ENCODE data around the gene AP2B1. TPM values are rescaled to one million over a fixed set of nuclear protein-coding genes. Genes with fewer than 3 reads are reported as not detected.

AP2B1 gene
- total and polyA plus RNA-seq, 4 donors, result 8.7 to 55.6 (median 22.3) TPM

DNA sequence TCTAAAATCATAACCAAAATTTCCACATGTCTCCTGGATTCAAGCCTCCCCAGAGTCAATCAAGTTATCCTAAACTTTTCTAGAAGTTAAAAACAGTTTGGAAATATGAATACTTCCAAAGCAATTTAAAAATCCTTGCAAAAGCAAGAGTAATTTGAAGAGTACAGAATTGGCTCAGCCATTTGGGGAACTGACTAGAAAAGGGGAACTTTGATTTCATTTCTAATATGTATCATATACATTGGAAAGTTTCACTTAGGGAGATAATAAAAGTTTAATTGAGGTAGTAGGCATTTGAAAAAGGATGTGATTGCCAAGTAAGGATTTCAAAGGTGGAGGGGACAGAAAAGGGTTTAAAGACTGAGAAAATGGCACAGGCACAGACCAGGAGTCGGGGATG lies 40.6 kb upstream of the AP2B1 start:
- TF ChIP-seq FOXA2 (IDR thresholded peaks at IDR 0.05) (no peak), RXRA (IDR thresholded peaks at IDR 0.05) (no peak), YY1 (IDR thresholded peaks at IDR 0.05) (no peak)
- no peaks in the 10 kb centered on the region for H3K4me1 ChIP-seq (ENCODE audit: control insufficient read depth in 4 of 4, insufficient read depth in 4 of 4, low read length in 3 of 4)
- no peak overlapping the region for H3K9ac ChIP-seq (ENCODE audit: low read depth in 1 of 2, low read length in 2 of 2)
- WGBS, result 87% methylated on average over 1 of the region's 1 CpG
- H3K27ac ChIP-seq (ENCODE audit: low read depth in 1 of 2, low read length in 2 of 2), result no peak overlapping the region
- H3K36me3 ChIP-seq (ENCODE audit: control insufficient read depth in 4 of 4, insufficient read depth in 3 of 4, low read depth in 1 of 4, low read length in 3 of 4), result no peaks in the 10 kb centered on the region
- no peaks in the 10 kb centered on the region for H3K9me3 ChIP-seq (ENCODE audit: control insufficient read depth in 4 of 4, low read length in 3 of 4)
- no peak for DNase-seq (ENCODE audit: low spot score)
- no peaks in the 10 kb centered on the region for H3K27me3 ChIP-seq (ENCODE audit: control insufficient read depth in 4 of 4, insufficient read depth in 4 of 4, low read length in 3 of 4)
- H3K4me3 ChIP-seq (ENCODE audit: low read depth in 1 of 3, low read length in 3 of 3), result no peak overlapping the region

DNA sequence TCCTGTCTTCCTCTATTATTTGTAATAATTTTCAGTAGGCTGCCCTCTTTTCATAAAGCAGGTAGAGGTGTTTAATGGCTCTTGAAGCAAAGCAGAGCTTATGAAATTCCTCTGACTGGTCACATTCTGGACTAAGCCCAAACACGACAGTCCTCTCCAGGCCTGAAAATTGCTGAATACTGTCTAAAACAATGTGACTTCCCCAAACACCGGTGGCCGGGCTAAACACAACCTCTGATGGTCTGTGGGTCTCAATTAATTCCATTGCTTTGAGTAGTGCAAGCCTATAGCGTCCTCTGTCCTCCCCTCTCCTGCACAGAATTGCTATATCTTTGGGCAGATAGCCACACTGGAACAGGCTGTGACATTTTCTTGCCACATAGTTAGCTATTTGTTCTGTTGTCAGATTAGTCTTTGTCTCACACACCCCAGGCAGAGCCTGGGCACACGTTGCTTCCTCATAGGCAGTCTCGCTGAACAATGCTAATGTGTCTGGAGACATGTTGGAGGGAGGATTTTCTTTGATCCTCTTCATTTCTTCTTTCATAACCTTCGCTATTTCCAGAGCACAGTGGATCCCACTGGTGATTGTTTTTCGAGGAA lies 38.8 kb upstream of the AP2B1 start:
- no peak overlapping the region for H3K9ac ChIP-seq (ENCODE audit: low read depth in 1 of 2, low read length in 2 of 2)
- TF ChIP-seq YY1 (IDR thresholded peaks at IDR 0.05) (no peak), NR2F2 (IDR thresholded peaks at IDR 0.05) (no peak), SP1 (IDR thresholded peaks at IDR 0.05) (no peak), JUND (IDR thresholded peaks at IDR 0.05) (no peak), RAD21 (IDR thresholded peaks at IDR 0.05) (no peak), HNF4G (IDR thresholded peaks at IDR 0.05) (no peak), FOXA1 (IDR thresholded peaks at IDR 0.05) (no peak), HNF4A (conservative IDR thresholded peaks at IDR 0.05) (no peak), GABPA (IDR thresholded peaks at IDR 0.05 in 1 of 2, conservative IDR thresholded peaks at IDR 0.05 in 1 of 2) (no peak), RXRA (IDR thresholded peaks at IDR 0.05) (no peak), EGR1 (IDR thresholded peaks at IDR 0.05; ENCODE audit: low read depth in 2 of 2) (no peak)
- TF ChIP-seq, protein P1, sequence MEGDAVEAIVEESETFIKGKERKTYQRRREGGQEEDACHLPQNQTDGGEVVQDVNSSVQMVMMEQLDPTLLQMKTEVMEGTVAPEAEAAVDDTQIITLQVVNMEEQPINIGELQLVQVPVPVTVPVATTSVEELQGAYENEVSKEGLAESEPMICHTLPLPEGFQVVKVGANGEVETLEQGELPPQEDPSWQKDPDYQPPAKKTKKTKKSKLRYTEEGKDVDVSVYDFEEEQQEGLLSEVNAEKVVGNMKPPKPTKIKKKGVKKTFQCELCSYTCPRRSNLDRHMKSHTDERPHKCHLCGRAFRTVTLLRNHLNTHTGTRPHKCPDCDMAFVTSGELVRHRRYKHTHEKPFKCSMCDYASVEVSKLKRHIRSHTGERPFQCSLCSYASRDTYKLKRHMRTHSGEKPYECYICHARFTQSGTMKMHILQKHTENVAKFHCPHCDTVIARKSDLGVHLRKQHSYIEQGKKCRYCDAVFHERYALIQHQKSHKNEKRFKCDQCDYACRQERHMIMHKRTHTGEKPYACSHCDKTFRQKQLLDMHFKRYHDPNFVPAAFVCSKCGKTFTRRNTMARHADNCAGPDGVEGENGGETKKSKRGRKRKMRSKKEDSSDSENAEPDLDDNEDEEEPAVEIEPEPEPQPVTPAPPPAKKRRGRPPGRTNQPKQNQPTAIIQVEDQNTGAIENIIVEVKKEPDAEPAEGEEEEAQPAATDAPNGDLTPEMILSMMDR (IDR thresholded peaks at IDR 0.05; ENCODE audit: low read depth, low read length, missing input control), result no peak
- TF ChIP-seq, protein P2, sequence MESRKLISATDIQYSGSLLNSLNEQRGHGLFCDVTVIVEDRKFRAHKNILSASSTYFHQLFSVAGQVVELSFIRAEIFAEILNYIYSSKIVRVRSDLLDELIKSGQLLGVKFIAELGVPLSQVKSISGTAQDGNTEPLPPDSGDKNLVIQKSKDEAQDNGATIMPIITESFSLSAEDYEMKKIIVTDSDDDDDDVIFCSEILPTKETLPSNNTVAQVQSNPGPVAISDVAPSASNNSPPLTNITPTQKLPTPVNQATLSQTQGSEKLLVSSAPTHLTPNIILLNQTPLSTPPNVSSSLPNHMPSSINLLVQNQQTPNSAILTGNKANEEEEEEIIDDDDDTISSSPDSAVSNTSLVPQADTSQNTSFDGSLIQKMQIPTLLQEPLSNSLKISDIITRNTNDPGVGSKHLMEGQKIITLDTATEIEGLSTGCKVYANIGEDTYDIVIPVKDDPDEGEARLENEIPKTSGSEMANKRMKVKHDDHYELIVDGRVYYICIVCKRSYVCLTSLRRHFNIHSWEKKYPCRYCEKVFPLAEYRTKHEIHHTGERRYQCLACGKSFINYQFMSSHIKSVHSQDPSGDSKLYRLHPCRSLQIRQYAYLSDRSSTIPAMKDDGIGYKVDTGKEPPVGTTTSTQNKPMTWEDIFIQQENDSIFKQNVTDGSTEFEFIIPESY (IDR thresholded peaks at IDR 0.05), result no peak
- DNase-seq (ENCODE audit: low spot score), result no peak
- 67% methylated on average over 8 of the region's 8 CpGs for WGBS
- H3K27me3 ChIP-seq (ENCODE audit: control insufficient read depth in 4 of 4, insufficient read depth in 4 of 4, low read length in 3 of 4), result no peaks in the 10 kb centered on the region
- no peaks in the 10 kb centered on the region for H3K36me3 ChIP-seq (ENCODE audit: control insufficient read depth in 4 of 4, insufficient read depth in 3 of 4, low read depth in 1 of 4, low read length in 3 of 4)
- no peak overlapping the region for H3K4me3 ChIP-seq (ENCODE audit: low read depth in 1 of 3, low read length in 3 of 3)
- H3K9me3 ChIP-seq (ENCODE audit: control insufficient read depth in 4 of 4, low read length in 3 of 4), result no peaks in the 10 kb centered on the region
- no peak overlapping the region for H3K27ac ChIP-seq (ENCODE audit: low read depth in 1 of 2, low read length in 2 of 2)
- no peaks in the 10 kb centered on the region for H3K4me1 ChIP-seq (ENCODE audit: control insufficient read depth in 4 of 4, insufficient read depth in 4 of 4, low read length in 3 of 4)

DNA sequence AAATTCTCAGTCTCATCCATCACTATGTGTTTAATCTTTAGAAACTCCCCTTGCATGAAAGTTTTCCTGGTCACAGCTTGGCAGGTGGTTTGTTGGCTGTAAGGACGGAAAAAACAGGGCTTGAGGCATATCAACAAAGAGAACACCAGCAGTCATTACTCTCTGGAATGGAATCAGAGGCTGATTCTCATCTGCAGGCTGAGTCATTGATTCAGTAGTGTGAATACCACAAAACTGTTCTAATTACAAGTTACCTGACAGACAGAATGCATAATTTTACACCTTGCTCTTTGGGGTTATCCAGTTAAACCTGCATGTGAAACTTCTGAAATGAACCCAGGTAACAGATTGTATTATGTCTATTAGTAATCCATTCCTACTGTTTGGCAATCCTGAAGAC lies 38.1 kb upstream of the AP2B1 start:
- Histone ChIP-seq H3K9ac (ENCODE audit: low read depth in 1 of 2, low read length in 2 of 2) (no peak overlapping the region), H3K27ac (ENCODE audit: low read depth in 1 of 2, low read length in 2 of 2) (no peak overlapping the region), H3K36me3 (ENCODE audit: control insufficient read depth in 4 of 4, insufficient read depth in 3 of 4, low read depth in 1 of 4, low read length in 3 of 4) (no peaks in the 10 kb centered on the region), H3K9me3 (ENCODE audit: control insufficient read depth in 4 of 4, low read length in 3 of 4) (no peaks in the 10 kb centered on the region), H3K27me3 (ENCODE audit: control insufficient read depth in 4 of 4, insufficient read depth in 4 of 4, low read length in 3 of 4) (no peaks in the 10 kb centered on the region), H3K4me3 (ENCODE audit: low read depth in 1 of 3, low read length in 3 of 3) (no peak overlapping the region), H3K4me1 (ENCODE audit: control insufficient read depth in 4 of 4, insufficient read depth in 4 of 4, low read length in 3 of 4) (no peaks in the 10 kb centered on the region)
- no peak for DNase-seq (ENCODE audit: low spot score)
- 56% methylated on average over 1 of the region's 1 CpG for WGBS
- TF ChIP-seq YY1 (IDR thresholded peaks at IDR 0.05), result no peak
- no peak for TF ChIP-seq RXRA (IDR thresholded peaks at IDR 0.05)

Measured in liver (tissue), 9 donors.